Astrocyte (in vitro differentiated cells and primary cell): ENCODE results near the gene ESX1. TPM values are rescaled to one million over a fixed set of nuclear protein-coding genes. Genes with fewer than 3 reads are reported as not detected.

ENCODE experiments used
- DNase-seq: peaks from one replicate; pipeline ENCODE4 v3.0.0-alpha.2; 2010; ENCODE audit warnings: low read depth
- FAIRE-seq: peaks from 2 replicates; lab custom pipeline; 2011; peaks lifted over from hg19 to GRCh38; lab: Jason Lieb, UNC
- H2AFZ ChIP-seq: 2 replicates; pipeline ENCODE4 v1.6.0; 2012; ENCODE audit warnings: low read depth, low read length, inconsistent platforms
- H3K27ac ChIP-seq: 2 replicates; pipeline ENCODE4 v1.5.1; 2011; ENCODE audit warnings: low read depth, low read length, inconsistent platforms
- H3K27me3 ChIP-seq: 2 replicates; pipeline ENCODE4 v1.6.0; 2011; ENCODE audit warnings: low read length, inconsistent platforms; ENCODE audit not compliant: insufficient read depth
- H3K36me3 ChIP-seq: 2 replicates; pipeline ENCODE4 v1.5.1; 2011; ENCODE audit warnings: low read length, inconsistent platforms; ENCODE audit not compliant: insufficient read depth
- H3K4me1 ChIP-seq: 2 replicates; pipeline ENCODE4 v1.5.1; 2011; ENCODE audit warnings: low read length, inconsistent platforms; ENCODE audit not compliant: insufficient read depth
- H3K4me2 ChIP-seq: 2 replicates; pipeline ENCODE4 v1.6.0; 2012; ENCODE audit warnings: low read length, inconsistent platforms
- H3K4me3 ChIP-seq: 2 replicates; pipeline ENCODE4 v1.5.1; 2011; ENCODE audit warnings: low read depth, mild to moderate bottlenecking, low read length, inconsistent platforms; ENCODE audit not compliant: insufficient read depth
- H3K79me2 ChIP-seq: 2 replicates; pipeline ENCODE4 v1.6.0; 2012; ENCODE audit warnings: mild to moderate bottlenecking, low read length, inconsistent platforms; ENCODE audit not compliant: insufficient read depth
- H3K9ac ChIP-seq: 2 replicates; pipeline ENCODE4 v1.6.0; 2012; ENCODE audit warnings: mild to moderate bottlenecking, low read length, inconsistent platforms
- H3K9me3 ChIP-seq: 2 replicates; pipeline ENCODE4 v1.5.1; 2012; ENCODE audit warnings: low read depth, mild to moderate bottlenecking, low read length, inconsistent platforms; ENCODE audit not compliant: insufficient read depth
- H4K20me1 ChIP-seq: 2 replicates; pipeline ENCODE4 v1.6.0; 2012; ENCODE audit warnings: low read length, inconsistent platforms; ENCODE audit not compliant: insufficient read depth
- H3K27ac Mint-ChIP-seq: one replicate; pipeline ENCODE4 v1.8.0; 2021; ENCODE audit warnings: mild to moderate bottlenecking, mixed read lengths; ENCODE audit not compliant: unreplicated experiment
- H3K27me3 Mint-ChIP-seq: one replicate; pipeline ENCODE4 v1.8.0; 2021; ENCODE audit warnings: low read depth, mixed read lengths; ENCODE audit not compliant: unreplicated experiment
- H3K36me3 Mint-ChIP-seq: one replicate; pipeline ENCODE4 v1.8.0; 2021; ENCODE audit warnings: low read depth, mixed read lengths; ENCODE audit not compliant: unreplicated experiment
- H3K4me1 Mint-ChIP-seq: one replicate; pipeline ENCODE4 v1.8.0; 2021; ENCODE audit warnings: low read depth, mixed read lengths; ENCODE audit not compliant: unreplicated experiment
- H3K4me3 Mint-ChIP-seq: one replicate; pipeline ENCODE4 v1.8.0; 2021; ENCODE audit warnings: mild to moderate bottlenecking, moderate library complexity, mixed read lengths; ENCODE audit not compliant: unreplicated experiment
- H3K9me3 Mint-ChIP-seq: one replicate; pipeline ENCODE4 v1.8.0; 2021; ENCODE audit warnings: mild to moderate bottlenecking, mixed read lengths; ENCODE audit not compliant: unreplicated experiment
- EZH2 ChIP-seq: IDR thresholded peaks from 2 replicates; pipeline ENCODE4 v1.6.1; 2012; ENCODE audit warnings: mild to moderate bottlenecking, low read length, inconsistent platforms; ENCODE audit not compliant: insufficient read depth
- total RNA-seq: library from RNA; stranded (reverse); gene quantifications from 2 replicates; pipeline ENCODE4 v1.2.1, GENCODE V29; 2021
- TF ChIP-seq, protein P1 (sequence below): IDR thresholded peaks from 2 replicates; pipeline ENCODE4 v1.5.1; 2011; ENCODE audit warnings: low read depth, mild to moderate bottlenecking, inconsistent platforms, low read length, moderate library complexity; ENCODE audit not compliant: insufficient read depth

The ESX1 gene
- total RNA-seq, 1 donor from 2014 or later, result 0.48 TPM

DNA sequence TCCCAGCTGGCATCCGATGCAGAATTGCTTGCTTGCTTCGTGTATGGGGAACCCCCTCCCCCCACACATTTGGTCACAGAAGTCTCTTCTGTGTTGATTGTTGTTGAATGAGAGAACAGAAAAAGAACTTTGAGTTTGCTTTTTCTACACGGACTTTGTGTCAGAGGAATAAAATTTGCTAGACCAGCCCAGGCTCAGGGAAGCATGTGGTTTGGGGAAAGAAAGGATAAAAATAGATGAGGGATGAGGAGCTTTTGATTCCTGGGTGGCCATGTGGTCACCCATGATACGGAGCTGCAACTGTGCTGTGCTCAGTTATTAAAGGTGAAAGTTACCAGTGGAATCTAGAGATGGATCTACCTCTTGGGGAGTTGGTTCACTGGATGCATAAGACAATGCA is 34.2 kb upstream of the ESX1 start:
- Histone ChIP-seq H3K27me3 (no peaks in the 10 kb centered on the region), H3K9me3 (no peaks in the 10 kb centered on the region), H3K4me2 (no peak overlapping the region), H3K27ac (no peak overlapping the region), H3K4me1 (no peaks in the 10 kb centered on the region), H3K79me2 (no peaks in the 10 kb centered on the region), H4K20me1 (no peaks in the 10 kb centered on the region), H2AFZ (no peak overlapping the region), H3K36me3 (no peaks in the 10 kb centered on the region), H3K9ac (no peak overlapping the region), H3K4me3 (no peak overlapping the region)
- Mint-ChIP-seq H3K36me3 (no peaks in the 10 kb centered on the region), H3K27ac (peak overlapping the region; percentile 58), H3K9me3 (no peaks in the 10 kb centered on the region), H3K27me3 (no peaks in the 10 kb centered on the region), H3K4me1 (peaks cover 19% of the 10 kb centered on the region), H3K4me3 (no peak overlapping the region)
- DNase-seq (peak; percentile 16), FAIRE-seq (peak; percentile 54)
- TF ChIP-seq, protein P1, sequence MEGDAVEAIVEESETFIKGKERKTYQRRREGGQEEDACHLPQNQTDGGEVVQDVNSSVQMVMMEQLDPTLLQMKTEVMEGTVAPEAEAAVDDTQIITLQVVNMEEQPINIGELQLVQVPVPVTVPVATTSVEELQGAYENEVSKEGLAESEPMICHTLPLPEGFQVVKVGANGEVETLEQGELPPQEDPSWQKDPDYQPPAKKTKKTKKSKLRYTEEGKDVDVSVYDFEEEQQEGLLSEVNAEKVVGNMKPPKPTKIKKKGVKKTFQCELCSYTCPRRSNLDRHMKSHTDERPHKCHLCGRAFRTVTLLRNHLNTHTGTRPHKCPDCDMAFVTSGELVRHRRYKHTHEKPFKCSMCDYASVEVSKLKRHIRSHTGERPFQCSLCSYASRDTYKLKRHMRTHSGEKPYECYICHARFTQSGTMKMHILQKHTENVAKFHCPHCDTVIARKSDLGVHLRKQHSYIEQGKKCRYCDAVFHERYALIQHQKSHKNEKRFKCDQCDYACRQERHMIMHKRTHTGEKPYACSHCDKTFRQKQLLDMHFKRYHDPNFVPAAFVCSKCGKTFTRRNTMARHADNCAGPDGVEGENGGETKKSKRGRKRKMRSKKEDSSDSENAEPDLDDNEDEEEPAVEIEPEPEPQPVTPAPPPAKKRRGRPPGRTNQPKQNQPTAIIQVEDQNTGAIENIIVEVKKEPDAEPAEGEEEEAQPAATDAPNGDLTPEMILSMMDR, result no peak
- TF ChIP-seq EZH2, result no peak

DNA sequence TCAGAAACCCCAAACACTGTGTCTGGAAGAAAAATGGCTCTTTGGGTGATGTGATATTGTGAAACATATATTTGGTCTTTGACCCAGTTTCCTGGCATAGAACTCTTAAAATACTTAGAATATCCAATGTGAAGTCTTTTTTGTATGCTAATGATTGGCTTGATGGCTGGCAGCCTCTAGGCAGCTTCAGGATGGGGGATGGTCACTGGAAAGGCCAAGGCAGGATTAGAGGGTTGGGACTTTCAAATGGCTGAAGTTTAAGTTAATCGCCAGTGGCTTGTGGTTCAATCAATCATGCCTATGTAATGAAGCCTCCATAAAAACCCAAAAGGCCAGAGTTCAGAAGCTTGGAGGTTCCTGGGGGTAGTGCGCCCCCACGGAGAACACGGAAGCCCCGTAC is 33.5 kb upstream of the ESX1 start:
- no peaks in the 10 kb centered on the region for H3K36me3 ChIP-seq
- Mint-ChIP-seq H3K4me3 (no peak overlapping the region), H3K36me3 (no peaks in the 10 kb centered on the region), H3K4me1 (peaks cover 19% of the 10 kb centered on the region), H3K9me3 (no peaks in the 10 kb centered on the region), H3K27ac (no peak overlapping the region), H3K27me3 (no peaks in the 10 kb centered on the region)
- no peaks in the 10 kb centered on the region for H3K27me3 ChIP-seq
- H3K9ac ChIP-seq, result no peak overlapping the region
- no peak overlapping the region for H3K4me3 ChIP-seq
- H4K20me1 ChIP-seq, result no peaks in the 10 kb centered on the region
- FAIRE-seq, result no peak
- H3K79me2 ChIP-seq, result no peaks in the 10 kb centered on the region
- no peak for DNase-seq
- H3K27ac ChIP-seq, result no peak overlapping the region
- H3K4me1 ChIP-seq, result no peaks in the 10 kb centered on the region
- H2AFZ ChIP-seq, result no peak overlapping the region
- H3K9me3 ChIP-seq, result no peaks in the 10 kb centered on the region
- no peak overlapping the region for H3K4me2 ChIP-seq
- no peak for TF ChIP-seq EZH2
- TF ChIP-seq, protein P1, result no peak

DNA sequence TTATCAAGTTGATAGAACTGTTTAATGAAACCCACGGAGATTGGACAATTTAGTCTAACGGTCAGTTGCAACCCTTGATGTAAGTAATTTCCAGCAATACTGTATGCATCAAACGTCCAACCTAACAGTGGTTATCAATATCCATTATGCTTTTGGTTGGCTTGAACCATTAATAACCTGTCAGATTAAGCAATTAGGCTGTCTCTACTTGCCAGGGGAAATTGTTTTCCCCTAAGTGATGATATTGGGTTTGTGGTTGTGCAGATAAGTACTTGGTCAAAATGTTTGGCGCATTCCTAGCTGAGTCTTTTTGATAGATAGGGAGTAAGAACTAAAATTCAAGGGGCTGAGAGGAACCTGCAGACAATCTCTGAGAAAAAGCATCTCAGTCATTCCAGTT is 30.5 kb upstream of the ESX1 start:
- no peaks in the 10 kb centered on the region for H3K27me3 Mint-ChIP-seq
- DNase-seq (peak; percentile 56), FAIRE-seq (peak; percentile 32)
- H3K27ac Mint-ChIP-seq, result no peak overlapping the region
- Histone ChIP-seq H3K36me3 (no peaks in the 10 kb centered on the region), H4K20me1 (no peaks in the 10 kb centered on the region), H3K4me2 (no peak overlapping the region), H3K79me2 (no peaks in the 10 kb centered on the region), H3K4me3 (no peak overlapping the region), H3K27me3 (no peaks in the 10 kb centered on the region), H3K27ac (no peak overlapping the region), H3K4me1 (no peaks in the 10 kb centered on the region), H3K9me3 (no peaks in the 10 kb centered on the region), H3K9ac (no peak overlapping the region), H2AFZ (no peak overlapping the region)
- no peaks in the 10 kb centered on the region for H3K36me3 Mint-ChIP-seq
- TF ChIP-seq, protein P1, result no peak
- no peak for TF ChIP-seq EZH2
- H3K9me3 Mint-ChIP-seq, result no peaks in the 10 kb centered on the region
- no peak overlapping the region for H3K4me3 Mint-ChIP-seq
- H3K4me1 Mint-ChIP-seq, result peaks cover 16% of the 10 kb centered on the region
